Stimulated activated CD4-positive, alpha-beta T cell treated with anti-CD3 and anti-CD28 coated beads, Interleukin-2, amount 100 ng/mL, for 4 hours (primary cell): ENCODE measurements around the gene ARID1B.

Experiments used
- DNase-seq: peaks from one replicate; pipeline ENCODE4 v3.0.0-alpha.2; 2020; ENCODE audit warnings: low read depth

The ARID1B gene

GRCh38 chr6:157213907-157214565 lies 436.9 kb downstream of the ARID1B start:
- no peak for DNase-seq

- DNase-seq = no peak
Measured at GRCh38 chr6:157215717-157216116, 438.5 kb downstream of the ARID1B start.

GRCh38 chr6:157216570-157216969 lies 439.4 kb downstream of the ARID1B start:
- no peak for DNase-seq

- DNase-seq = no peak
Measured at GRCh38 chr6:157217198-157217893, 440.2 kb downstream of the ARID1B start.

- DNase-seq = no peak
Measured at GRCh38 chr6:157217894-157218370, 440.8 kb downstream of the ARID1B start.

- no peak for DNase-seq
Measured at GRCh38 chr6:157218371-157219198, 441.4 kb downstream of the ARID1B start.

- no peak for DNase-seq
Measured at GRCh38 chr6:157219201-157220200, 442.3 kb downstream of the ARID1B start.

- DNase-seq = no peak
Measured at GRCh38 chr6:157220485-157220884, 443.3 kb downstream of the ARID1B start.

- peak; percentile 77 for DNase-seq
Measured at GRCh38 chr6:157221049-157221816, 444.1 kb downstream of the ARID1B start.

GRCh38 chr6:157221817-157222175 lies 444.6 kb downstream of the ARID1B start:
- DNase-seq = no peak

GRCh38 chr6:157222201-157222981 lies 445.2 kb downstream of the ARID1B start:
- no peak for DNase-seq

GRCh38 chr6:157223021-157223430 lies 445.8 kb downstream of the ARID1B start:
- no peak for DNase-seq

GRCh38 chr6:157223511-157223910 lies 446.3 kb downstream of the ARID1B start:
- no peak for DNase-seq

GRCh38 chr6:157224178-157224950 lies 447.2 kb downstream of the ARID1B start:
- no peak for DNase-seq

- DNase-seq = no peak
Measured at GRCh38 chr6:157224951-157225574, 447.9 kb downstream of the ARID1B start.

GRCh38 chr6:157225575-157225995 lies 448.4 kb downstream of the ARID1B start:
- DNase-seq = no peak

- no peak for DNase-seq
Measured at GRCh38 chr6:157226026-157226625, 448.9 kb downstream of the ARID1B start.

- DNase-seq = no peak
Measured at GRCh38 chr6:157226761-157227160, 449.6 kb downstream of the ARID1B start.
